ENCODE measurements around the gene CTF1. TPM values are rescaled to one million over a fixed set of nuclear protein-coding genes. Genes with fewer than 3 reads are reported as not detected.
"Not testable (repeated sequence)": the region's sequence is repeated elsewhere in the genome, so short reads cannot be mapped to it uniquely, and the experiment has no call there.

The CTF1 gene
- total RNA-seq, 1 experiment from 2014 or later = 1.4 TPM

DNA sequence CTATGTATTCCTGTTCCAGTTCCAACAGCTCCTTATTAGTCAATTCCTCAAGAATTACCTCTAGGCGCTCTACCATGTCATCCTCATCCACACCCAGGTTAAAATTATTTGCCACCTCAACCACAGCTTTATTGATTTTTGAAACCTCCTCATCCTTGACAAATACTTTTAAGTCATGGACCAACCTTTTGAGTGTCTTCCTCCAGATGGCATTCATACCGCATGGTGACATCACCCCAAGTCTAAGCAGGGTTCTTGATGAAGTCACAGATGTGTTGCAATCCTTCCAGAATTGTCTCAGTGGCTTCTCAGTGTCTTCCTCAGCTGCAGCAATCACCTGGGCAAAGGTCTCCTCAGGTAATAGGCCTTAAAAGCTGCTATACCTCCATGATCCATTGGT is 42.7 kb upstream of the CTF1 start (continued):
- TF ChIP-seq, protein P1, sequence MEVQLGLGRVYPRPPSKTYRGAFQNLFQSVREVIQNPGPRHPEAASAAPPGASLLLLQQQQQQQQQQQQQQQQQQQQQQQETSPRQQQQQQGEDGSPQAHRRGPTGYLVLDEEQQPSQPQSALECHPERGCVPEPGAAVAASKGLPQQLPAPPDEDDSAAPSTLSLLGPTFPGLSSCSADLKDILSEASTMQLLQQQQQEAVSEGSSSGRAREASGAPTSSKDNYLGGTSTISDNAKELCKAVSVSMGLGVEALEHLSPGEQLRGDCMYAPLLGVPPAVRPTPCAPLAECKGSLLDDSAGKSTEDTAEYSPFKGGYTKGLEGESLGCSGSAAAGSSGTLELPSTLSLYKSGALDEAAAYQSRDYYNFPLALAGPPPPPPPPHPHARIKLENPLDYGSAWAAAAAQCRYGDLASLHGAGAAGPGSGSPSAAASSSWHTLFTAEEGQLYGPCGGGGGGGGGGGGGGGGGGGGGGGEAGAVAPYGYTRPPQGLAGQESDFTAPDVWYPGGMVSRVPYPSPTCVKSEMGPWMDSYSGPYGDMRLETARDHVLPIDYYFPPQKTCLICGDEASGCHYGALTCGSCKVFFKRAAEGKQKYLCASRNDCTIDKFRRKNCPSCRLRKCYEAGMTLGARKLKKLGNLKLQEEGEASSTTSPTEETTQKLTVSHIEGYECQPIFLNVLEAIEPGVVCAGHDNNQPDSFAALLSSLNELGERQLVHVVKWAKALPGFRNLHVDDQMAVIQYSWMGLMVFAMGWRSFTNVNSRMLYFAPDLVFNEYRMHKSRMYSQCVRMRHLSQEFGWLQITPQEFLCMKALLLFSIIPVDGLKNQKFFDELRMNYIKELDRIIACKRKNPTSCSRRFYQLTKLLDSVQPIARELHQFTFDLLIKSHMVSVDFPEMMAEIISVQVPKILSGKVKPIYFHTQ (CRISPR knock-in tag; IDR thresholded peaks at IDR 0.05) = no peak
- TF ChIP-seq ZNF396 (CRISPR knock-in tag; IDR thresholded peaks at IDR 0.05; ENCODE audit: borderline replicate concordance) = no peak
- no peak for TF ChIP-seq KAT7 (CRISPR knock-in tag; IDR thresholded peaks at IDR 0.05; ENCODE audit: borderline replicate concordance)
- TF ChIP-seq JUN (CRISPR knock-in tag; IDR thresholded peaks at IDR 0.05) = no peak

DNA sequence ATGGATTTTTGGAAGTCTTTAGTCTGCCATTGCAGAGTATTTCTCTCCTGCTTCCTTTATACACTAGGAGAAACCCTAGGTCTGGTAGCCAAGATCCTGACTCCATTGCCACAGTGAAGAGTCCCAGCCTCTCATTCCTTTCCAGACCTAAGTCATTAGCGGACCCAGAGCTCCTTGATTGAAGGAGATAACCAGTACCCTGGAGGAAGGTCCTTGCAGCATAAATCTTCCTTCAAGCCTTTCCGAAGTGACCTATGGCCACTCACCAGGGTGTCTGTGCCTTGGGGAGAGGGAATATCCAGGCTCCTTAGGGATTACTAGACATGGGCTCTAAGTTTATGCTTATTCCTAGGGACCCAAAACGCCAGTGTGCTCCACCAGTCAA is 38.3 kb upstream of the CTF1 start:
- no peak overlapping the region for H3K4me3 Mint-ChIP-seq
- H3K36me3 Mint-ChIP-seq = no peaks in the 10 kb centered on the region
- ATAC-seq = no peak
- no peak overlapping the region for H3K27ac Mint-ChIP-seq
- DNase-seq (ENCODE audit: low spot score) = no peak
- no peaks in the 10 kb centered on the region for H3K9me3 Mint-ChIP-seq
- TF ChIP-seq, protein P2, sequence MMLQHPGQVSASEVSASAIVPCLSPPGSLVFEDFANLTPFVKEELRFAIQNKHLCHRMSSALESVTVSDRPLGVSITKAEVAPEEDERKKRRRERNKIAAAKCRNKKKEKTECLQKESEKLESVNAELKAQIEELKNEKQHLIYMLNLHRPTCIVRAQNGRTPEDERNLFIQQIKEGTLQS (CRISPR knock-in tag; conservative IDR thresholded peaks at IDR 0.05) = no peak
- peaks cover 32% of the 10 kb centered on the region for H3K27me3 Mint-ChIP-seq (ENCODE audit: low read depth)
- ChIA-PET POLR2A (no interaction called here), CTCF (interaction anchor here (0.7 to 7.6 kb wide), 3 partner anchors 9 to 44 kb away, joined by 4 to 56 read pairs (median 4); no protein-coding TSS in a partner anchor)
- no peaks in the 10 kb centered on the region for H3K4me1 Mint-ChIP-seq

DNA sequence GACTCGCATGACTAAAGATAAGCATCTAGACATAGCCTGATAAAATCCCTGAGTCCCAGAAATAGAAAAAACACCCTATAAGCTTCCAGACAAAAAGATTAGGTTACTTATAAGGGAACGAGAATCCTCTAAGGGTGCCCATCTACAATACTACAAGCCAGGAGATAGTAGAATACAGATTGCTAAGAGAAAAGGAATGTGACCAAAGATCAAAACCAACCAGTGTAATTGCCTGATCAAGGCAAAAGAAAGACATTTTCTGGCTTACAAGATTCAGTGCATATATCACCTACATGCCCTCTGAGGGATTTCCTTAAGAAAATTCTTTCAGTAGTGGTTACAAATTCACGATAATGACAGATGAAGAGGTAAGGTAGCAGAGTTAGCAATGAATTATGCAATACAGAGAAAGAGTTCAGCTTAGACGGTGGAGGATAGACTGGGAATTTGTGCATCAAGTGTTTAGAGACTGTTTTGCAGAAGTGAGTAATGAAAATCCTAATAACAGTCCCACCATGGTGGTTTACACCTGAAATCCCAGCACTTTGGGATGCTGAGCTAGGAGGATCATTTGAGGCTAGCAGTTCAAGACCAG is 37.5 kb upstream of the CTF1 start:
- no peak for ATAC-seq
- no peak for DNase-seq (ENCODE audit: low spot score)
- H3K36me3 Mint-ChIP-seq = no peaks in the 10 kb centered on the region
- H3K4me3 Mint-ChIP-seq = no peak overlapping the region
- CTCF ChIA-PET = interaction anchor here (7.6 kb wide), 1 partner anchor 14 kb away, joined by 56 read pairs; no protein-coding TSS in a partner anchor
- TF ChIP-seq, protein P3, sequence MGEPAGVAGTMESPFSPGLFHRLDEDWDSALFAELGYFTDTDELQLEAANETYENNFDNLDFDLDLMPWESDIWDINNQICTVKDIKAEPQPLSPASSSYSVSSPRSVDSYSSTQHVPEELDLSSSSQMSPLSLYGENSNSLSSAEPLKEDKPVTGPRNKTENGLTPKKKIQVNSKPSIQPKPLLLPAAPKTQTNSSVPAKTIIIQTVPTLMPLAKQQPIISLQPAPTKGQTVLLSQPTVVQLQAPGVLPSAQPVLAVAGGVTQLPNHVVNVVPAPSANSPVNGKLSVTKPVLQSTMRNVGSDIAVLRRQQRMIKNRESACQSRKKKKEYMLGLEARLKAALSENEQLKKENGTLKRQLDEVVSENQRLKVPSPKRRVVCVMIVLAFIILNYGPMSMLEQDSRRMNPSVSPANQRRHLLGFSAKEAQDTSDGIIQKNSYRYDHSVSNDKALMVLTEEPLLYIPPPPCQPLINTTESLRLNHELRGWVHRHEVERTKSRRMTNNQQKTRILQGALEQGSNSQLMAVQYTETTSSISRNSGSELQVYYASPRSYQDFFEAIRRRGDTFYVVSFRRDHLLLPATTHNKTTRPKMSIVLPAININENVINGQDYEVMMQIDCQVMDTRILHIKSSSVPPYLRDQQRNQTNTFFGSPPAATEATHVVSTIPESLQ (CRISPR knock-in tag; IDR thresholded peaks at IDR 0.05) = no peak
- no peak for TF ChIP-seq ZNF121 (CRISPR knock-in tag; IDR thresholded peaks at IDR 0.05)
- TF ChIP-seq, protein P1 (CRISPR knock-in tag; IDR thresholded peaks at IDR 0.05) = no peak
- TF ChIP-seq FOXK1 (CRISPR knock-in tag; IDR thresholded peaks at IDR 0.05) = no peak
- TF ChIP-seq, protein P4, sequence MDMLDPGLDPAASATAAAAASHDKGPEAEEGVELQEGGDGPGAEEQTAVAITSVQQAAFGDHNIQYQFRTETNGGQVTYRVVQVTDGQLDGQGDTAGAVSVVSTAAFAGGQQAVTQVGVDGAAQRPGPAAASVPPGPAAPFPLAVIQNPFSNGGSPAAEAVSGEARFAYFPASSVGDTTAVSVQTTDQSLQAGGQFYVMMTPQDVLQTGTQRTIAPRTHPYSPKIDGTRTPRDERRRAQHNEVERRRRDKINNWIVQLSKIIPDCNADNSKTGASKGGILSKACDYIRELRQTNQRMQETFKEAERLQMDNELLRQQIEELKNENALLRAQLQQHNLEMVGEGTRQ (CRISPR knock-in tag; IDR thresholded peaks at IDR 0.05) = no peak
- no peak for TF ChIP-seq OVOL2 (CRISPR knock-in tag; IDR thresholded peaks at IDR 0.05; ENCODE audit: borderline replicate concordance)
- no peak for TF ChIP-seq NR2C2 (CRISPR knock-in tag; IDR thresholded peaks at IDR 0.05)
- TF ChIP-seq KAT7 (CRISPR knock-in tag; IDR thresholded peaks at IDR 0.05; ENCODE audit: borderline replicate concordance) = no peak
- TF ChIP-seq, protein P5, sequence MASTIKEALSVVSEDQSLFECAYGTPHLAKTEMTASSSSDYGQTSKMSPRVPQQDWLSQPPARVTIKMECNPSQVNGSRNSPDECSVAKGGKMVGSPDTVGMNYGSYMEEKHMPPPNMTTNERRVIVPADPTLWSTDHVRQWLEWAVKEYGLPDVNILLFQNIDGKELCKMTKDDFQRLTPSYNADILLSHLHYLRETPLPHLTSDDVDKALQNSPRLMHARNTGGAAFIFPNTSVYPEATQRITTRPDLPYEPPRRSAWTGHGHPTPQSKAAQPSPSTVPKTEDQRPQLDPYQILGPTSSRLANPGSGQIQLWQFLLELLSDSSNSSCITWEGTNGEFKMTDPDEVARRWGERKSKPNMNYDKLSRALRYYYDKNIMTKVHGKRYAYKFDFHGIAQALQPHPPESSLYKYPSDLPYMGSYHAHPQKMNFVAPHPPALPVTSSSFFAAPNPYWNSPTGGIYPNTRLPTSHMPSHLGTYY (CRISPR knock-in tag; IDR thresholded peaks at IDR 0.05) = no peak
- no peaks in the 10 kb centered on the region for H3K4me1 Mint-ChIP-seq
- H3K9me3 Mint-ChIP-seq = no peaks in the 10 kb centered on the region
- POLR2A ChIA-PET = no interaction called here
- H3K27me3 Mint-ChIP-seq (ENCODE audit: low read depth) = peaks cover 30% of the 10 kb centered on the region
- no peak overlapping the region for H3K27ac Mint-ChIP-seq

DNA sequence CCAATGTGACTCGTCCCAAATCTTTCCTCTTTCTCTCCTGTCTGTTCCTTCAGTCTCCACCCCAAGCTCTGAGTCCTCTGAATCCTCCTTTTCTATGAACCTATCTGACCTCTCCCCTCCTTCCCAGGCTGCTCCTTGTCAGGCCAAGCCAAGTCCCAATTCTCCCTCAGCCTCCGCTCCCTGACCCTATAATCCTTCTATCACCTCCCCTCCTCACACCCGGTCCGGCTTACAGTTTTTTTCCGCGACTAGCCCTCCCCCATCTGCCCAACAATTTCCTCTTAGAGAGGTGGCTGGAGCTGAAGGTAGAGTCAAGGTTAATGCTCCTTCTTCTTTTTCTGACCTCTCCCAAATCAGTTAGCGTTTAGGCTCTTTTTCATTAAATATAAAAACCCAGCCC is 35.7 kb upstream of the CTF1 start:
- ChIA-PET CTCF (interaction anchor here (2.1 kb wide), 1 partner anchor 16 kb away, joined by 6 read pairs; no protein-coding TSS in a partner anchor), POLR2A (interaction anchor here (0.6 kb wide), 1 partner anchor 51 kb away, joined by 3 read pairs; no protein-coding TSS in a partner anchor)
- H3K4me3 Mint-ChIP-seq; H3K27ac Mint-ChIP-seq; DNase-seq (ENCODE audit: low spot score); H3K4me1 Mint-ChIP-seq; H3K36me3 Mint-ChIP-seq; ATAC-seq; H3K9me3 Mint-ChIP-seq: not testable (repeated sequence)
- H3K27me3 Mint-ChIP-seq (ENCODE audit: low read depth) = peaks cover 16% of the 10 kb centered on the region; the same call in 1 of the 2 replicates

DNA sequence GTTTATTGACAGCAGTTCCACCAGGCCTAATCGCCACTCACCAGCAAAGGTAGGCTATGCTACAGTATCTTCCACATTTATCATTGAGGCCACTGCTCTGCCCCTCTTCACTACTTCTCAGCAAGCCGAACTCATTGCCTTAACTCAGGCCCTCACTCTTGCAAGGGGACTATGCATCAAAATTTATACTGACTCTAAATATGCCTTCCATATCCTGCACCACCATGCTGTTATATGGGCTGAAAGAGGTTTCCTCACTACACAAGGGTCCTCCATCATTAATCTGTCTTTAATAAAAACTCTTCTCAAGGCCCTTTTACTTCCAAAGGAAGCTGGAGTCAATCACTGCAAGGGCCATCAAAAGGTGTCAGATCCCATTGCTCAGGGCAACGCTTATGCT is 33.2 kb upstream of the CTF1 start:
- DNase-seq (ENCODE audit: low spot score); H3K36me3 Mint-ChIP-seq; H3K4me3 Mint-ChIP-seq; H3K27me3 Mint-ChIP-seq (ENCODE audit: low read depth); ATAC-seq; H3K9me3 Mint-ChIP-seq; H3K4me1 Mint-ChIP-seq; H3K27ac Mint-ChIP-seq; POLR2A ChIA-PET: not testable (repeated sequence)
- CTCF ChIA-PET = interaction anchor here (1.0 kb wide), 1 partner anchor 19 kb away, joined by 3 read pairs; no protein-coding TSS in a partner anchor
